Fibroblast of villous mesenchyme (primary cell): Measurements from ENCODE around the gene CHRM3. TPM values are rescaled to one million over a fixed set of nuclear protein-coding genes. Genes with fewer than 3 reads are reported as not detected.

Source experiments
- DNase-seq: peaks from one replicate; pipeline ENCODE4 v3.0.0-alpha.2; 2010; ENCODE audit warnings: low read depth
- H3K4me3 ChIP-seq: 2 replicates; pipeline ENCODE4 v1.5.1; 2011; ENCODE audit warnings: low read depth, mild to moderate bottlenecking, low read length
- CTCF ChIP-seq: IDR thresholded peaks from 2 replicates; pipeline ENCODE4 v1.5.1; 2012; ENCODE audit warnings: low read depth, mild to moderate bottlenecking, low read length; ENCODE audit not compliant: insufficient read depth
- total RNA-seq: library from RNA; depleted of rRNA; stranded (reverse); fragments of >200 nt; gene quantifications from 2 replicates; pipeline ENCODE4 v1.2.3, GENCODE V29; 2012

CHRM3 gene
- under 0.01 TPM in 1 of 2 replicates, not detected in the other for total RNA-seq

DNA sequence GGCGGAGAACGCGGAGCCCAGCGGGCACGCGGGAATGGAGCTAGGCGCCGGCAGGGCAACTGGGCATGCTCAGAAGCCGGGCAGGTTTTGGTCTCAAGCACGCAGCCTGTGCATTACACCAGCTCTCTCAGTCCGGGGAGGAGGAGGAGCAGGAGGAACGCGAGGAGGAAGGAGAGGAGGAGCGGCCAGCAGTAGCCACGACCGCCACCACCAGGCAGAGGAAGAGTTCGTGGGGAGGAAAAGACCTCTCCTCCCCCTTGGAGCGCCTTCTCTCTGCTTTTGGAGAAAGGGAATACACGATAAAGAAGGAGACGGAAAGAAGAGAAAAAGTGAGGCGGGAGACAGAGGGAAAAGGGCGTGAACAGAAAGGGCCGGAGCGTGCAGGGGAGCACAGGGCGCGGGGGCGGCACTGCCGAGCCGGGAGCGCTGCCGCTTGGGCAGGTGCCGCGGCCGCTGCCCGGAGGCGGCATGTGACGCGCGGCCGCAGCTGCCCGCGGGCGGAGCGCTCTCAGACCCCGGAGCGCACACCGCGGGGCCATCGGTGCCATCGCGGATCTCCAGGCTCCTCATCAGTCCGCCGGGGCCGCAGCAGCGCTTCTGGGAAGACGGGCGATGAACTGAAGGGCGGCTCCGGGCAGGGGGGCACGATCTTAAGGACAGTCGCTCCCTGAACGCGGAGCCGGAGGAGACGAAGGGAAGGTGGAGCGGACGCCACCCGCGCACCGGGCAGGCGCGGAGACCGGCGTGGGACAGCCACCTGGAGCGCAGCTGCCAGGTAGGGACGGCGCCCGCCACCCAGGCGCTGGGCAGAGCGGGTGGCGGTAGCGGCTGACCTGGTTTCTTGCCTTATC is at the start of gene CHRM3:
Gene CHRM3, plus strand, starts transcription at position 116 of the 851 bp plus-strand sequence. CDS start 520,884 bp downstream, outside the sequence.
- no peak within 1 kb of the TSS for H3K4me3 ChIP-seq
- no peak for DNase-seq

GRCh38 chr1:239337799-239338430 is 48.5 kb upstream of the CHRM3 start:
- H3K4me3 ChIP-seq, result no peak overlapping the region
- DNase-seq, result no peak
- no peak for TF ChIP-seq CTCF

More for the DNA sequence above, at the start of gene CHRM3:
- no peak for TF ChIP-seq CTCF

DNA sequence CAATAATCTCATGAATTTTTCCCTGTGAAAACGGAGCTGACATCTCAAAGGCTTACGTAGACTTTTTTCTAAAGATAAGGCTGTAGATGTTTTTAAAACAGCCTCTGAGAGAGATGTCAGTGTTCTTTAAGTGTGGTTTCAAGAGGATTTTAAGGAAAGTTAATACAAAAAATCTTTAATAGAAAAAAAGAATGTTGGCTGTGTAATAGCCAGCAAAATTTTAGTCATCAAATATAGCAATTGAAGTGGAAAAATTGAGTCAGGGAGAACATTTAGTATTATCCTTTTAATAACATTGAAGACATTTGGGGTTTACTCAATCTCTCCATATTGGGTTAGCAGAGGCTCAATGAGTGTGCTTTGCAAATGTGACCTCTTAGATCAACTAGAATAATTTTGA is 38.6 kb upstream of the CHRM3 start:
- H3K4me3 ChIP-seq, result no peak overlapping the region
- no peak for DNase-seq
- no peak for TF ChIP-seq CTCF

- DNase-seq, result no peak
- H3K4me3 ChIP-seq, result no peak overlapping the region
- no peak for TF ChIP-seq CTCF
Measured at GRCh38 chr1:239348635-239349353, 37.6 kb upstream of the CHRM3 start.

DNA sequence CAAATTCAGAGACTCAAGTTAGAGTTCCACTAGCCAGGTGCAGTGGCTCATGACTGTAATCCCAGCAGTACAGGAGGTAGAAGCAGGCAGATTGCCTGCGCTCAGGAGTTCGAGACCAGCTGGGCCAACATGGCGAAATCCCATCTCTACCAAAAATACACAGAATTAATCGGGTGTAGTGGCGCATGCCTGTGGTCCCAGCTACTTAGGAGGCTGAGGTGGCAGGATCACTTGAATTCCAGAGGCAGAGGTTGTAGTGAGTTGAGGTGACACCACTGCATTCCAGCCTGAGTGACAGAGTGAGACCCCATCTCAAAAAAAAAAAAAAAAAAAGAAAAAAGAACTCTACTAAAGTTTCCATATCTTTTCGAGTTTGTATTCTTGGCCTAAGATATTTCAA is 36.7 kb upstream of the CHRM3 start:
- no peak for TF ChIP-seq CTCF
- DNase-seq, result no peak
- no peak overlapping the region for H3K4me3 ChIP-seq

- no peak for TF ChIP-seq CTCF
- no peak overlapping the region for H3K4me3 ChIP-seq
Measured at GRCh38 chr1:239353536-239353935, 32.8 kb upstream of the CHRM3 start.

More at GRCh38 chr1:239353536-239353935, 32.8 kb upstream of the CHRM3 start:
- DNase-seq, result no peak
